Suppressor macrophage treated with lipopolysaccharide for 1 hour (primary cell): ENCODE measurements around the gene PPP1R12A.
"Not testable (repeated sequence)": the region's sequence is repeated elsewhere in the genome, so short reads cannot be mapped to it uniquely, and the experiment has no call there.

Experiments
- DNase-seq, 3 donors: peaks; one replicate each; pipeline ENCODE4 v3.0.0-alpha.2; 2020 to 2022

PPP1R12A gene

DNA sequence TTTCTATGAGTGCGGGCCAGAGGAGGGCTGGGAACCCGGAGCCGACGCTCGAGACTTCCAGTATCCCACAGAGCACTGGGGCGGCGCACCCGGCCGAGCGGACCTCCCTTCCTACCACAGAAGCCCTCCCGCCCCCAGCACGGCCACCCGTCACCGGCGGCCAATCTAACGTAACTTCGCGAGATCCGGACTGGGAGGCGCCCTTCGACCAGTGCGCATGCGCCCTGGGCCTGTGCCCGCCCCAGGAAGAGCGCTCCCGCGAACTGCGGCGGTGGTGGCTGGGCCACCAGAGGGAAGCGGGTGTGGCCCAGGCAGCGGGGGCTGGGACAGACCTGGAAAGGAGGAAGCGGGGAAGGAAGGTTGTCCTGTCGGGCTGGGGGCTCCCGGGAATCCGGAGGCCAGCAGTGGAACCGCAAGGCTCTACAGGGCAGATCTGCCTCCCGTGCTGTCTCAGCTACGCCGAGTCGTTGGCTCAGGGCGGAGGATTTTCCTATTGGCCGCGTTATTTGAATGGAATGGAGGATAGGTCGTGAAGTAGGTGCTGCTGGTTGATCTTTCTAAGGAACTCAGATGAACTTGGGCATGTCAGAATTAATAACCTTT is at the start of gene PPP1R12A:
Gene PPP1R12A, minus strand, starts transcription at position 77 of the 603 bp plus-strand sequence. CDS start 166 bp downstream, outside the sequence.
- peak; percentile 98 to 99 (median 99) for DNase-seq

DNA sequence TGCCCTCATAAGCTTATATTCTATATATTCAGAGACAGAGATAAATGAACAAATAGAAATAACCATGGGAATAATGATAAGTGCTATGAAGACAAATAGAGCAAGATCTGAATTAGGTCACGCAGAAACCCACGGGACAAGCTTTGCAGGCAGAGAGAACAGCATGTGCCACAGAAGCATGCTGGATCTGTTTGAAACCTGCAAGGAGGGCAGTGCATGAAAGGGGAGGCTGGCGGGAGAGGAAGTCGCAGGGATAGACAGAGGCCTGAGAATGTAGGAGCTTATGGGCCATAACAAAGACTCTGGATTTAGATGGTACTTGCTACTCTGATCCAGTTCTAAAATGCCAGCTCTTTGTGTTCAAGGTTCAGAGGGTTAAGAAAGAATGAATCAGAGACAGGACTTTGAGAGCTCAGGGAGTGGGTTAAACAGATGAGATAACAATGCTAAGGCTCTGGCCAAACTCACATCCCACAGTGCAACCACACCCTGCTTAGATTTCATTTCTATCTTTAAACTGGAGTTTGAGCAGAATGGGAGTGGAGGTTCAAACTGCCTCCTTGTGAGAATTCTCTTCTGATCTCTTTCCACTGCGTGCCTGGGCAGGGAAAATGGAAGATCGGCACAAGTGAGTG is 49.2 kb upstream of the PPP1R12A start:
- DNase-seq = no peak

DNA sequence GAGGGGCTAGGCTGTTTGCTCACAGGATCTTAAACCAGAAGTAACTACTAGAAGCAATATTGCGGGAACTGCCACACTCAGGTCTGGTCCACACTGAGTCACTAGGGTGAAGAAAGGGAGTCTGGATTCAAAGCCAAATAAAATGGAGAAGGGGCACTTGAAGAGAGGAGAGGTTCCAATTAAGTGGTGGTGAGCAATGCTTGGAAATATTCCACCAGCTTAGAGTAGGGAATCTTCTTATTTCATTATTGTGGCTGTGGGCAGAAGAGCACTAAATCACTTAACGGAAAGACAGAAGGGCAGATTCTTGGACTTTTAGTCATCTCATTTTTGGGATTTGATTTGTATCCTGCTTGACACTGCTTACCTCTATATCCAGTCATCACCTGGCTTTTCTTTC is 48.6 kb upstream of the PPP1R12A start:
- DNase-seq = no peak

DNA sequence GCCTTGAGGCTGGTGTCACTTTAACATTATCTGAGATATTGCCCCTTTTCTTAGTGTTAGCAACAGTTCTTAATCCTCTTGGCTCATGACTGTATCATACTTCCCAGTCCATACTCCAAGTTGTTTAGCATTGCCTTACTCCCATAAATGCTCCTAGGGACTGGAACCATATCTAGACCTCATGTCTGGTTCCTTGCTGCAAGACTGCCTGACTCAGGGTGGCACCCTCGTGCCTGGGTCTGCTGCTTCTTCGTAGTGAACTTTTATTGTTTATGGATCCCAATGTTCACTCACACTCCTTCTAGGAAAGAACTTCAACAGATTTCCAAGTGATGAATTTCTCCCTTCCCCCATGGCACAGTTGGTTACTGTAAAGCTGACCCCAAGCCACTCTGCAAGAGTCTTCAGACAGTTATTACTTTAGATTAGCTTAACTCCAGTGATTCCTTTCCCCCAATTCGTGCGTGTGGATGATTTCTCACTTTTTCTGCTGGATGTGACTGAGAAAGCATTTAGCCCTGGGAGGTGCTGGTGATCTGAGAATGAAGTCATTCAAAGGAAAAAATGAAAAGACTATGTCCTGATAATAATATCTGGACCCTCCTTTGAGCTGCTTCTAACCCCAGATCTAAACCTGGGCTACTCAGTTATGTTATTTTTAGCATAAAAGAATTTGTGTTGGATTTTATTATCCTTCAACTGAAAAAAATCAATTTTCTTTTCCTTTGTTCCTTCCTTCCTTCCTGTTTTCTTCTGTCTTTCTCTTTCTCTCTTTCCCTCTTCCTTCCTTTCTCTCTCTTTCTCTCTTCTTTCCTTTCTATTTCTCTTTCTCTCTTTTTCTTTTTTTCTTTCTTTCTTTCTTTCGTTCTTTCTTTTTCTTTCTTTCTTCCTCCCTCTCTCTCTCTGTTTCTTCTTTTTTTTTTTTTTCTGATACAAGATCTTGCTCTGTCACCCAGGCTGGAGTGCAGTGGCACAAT is 47.5 kb upstream of the PPP1R12A start:
- no peak for DNase-seq

DNA sequence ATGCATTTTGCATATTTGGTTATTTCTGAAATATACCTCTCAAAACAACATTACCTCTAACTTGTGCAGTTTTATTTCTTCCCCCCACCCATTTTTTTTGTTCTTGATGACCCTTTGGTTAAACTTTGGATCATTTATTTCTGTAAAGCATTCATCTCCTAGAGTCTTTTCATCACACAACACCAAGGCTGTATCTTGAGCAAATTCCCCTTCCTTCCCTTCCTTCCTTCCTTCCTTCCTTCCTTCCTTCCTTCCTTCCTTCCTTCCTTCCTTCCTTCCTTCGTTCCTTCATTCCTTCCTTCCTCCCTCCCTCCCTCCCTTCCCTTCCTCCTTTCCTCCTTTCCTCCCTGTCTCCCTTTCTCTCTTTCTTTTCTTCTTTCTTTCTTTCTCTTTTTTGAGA is 43.8 kb upstream of the PPP1R12A start:
- no peak for DNase-seq

DNA sequence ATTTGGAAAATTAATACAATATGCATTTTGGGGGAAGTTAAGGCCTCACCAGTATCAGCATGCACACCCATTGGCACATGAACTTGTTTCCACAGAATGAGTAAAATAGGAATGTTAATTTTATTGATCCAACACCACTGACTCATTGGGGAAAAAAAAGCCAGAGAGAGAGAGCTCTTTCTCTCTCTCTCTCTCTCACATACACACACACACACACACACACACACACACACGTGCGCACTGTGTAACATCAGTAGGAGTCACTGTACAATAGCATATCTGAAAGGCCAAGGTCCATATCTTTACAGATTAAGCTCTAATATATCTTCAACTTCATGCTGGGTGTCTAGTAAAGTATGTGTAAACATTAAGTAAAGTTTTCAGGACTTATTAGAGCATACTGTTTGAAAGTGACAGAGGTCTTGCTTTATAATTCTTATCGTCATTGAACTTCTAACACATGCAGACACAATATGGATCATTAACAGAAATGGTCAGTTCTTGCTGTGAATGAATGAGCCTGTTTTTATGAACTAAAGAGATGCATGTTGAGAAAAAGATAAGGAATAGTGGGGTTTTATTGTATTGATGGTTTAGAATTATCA is 43.1 kb upstream of the PPP1R12A start:
- DNase-seq = not testable (repeated sequence)

DNA sequence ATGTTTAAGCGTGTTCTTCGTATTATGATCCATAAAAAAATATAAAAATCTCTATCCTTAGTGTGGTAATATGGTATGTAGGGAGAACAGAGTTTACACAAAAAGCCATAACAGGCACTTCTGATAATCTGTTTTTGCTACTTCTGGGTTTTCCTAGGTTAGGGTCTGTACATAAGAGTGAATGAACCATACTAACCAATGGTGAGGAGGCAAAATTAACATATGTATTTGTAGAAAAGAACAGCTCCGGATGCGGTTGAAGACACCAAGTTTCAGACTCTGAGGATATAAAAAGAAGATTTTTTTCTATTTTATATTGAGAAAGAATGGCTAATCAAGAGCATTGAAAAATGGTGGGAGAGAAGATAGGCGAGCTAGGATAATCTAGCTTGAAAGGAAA is 40.2 kb upstream of the PPP1R12A start:
- DNase-seq = no peak

DNA sequence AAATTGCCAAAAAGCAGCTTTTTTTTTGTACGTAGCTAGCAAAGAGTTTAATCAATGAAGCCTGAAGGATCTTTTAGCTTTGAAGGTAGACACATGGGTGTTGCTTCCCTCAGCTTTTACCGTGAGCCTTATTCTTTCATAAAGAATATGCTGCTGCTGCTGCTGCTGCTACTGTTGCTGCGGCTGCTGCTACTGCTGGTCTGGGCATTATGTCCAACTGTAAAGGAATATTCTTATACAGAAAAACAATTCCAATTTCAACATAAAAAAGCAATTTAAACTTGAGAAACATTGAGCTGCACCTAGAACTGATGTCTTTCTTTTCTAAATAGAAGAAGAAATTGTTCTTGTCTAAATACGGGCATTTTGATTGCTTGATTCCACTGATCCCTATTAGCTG is 38.9 kb upstream of the PPP1R12A start:
- DNase-seq = no peak

DNA sequence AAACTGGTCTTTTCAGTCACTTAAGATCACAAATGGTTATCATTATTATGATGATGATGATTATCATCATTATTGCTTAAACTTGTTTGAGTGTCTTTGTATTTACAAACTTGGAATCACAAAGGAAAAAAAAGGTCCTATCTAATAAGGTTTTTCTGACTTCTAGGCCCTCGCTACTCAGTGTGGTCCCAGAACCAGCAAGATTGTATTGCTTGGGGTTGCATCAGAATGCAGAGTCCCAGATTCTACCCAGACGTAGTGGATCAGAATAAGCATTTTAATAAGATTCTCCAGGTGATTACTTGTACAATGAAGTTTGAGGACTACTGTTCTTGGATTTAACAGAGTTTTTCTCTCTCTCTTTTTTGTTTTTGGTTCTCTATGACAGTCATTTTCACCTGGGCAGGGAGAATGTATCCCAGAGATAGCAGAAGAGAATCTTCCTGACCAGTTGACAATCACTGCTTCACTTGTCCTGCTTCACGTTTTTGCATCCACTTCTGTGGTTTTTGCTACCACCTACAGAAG is 29.3 kb upstream of the PPP1R12A start:
- no peak for DNase-seq

DNA sequence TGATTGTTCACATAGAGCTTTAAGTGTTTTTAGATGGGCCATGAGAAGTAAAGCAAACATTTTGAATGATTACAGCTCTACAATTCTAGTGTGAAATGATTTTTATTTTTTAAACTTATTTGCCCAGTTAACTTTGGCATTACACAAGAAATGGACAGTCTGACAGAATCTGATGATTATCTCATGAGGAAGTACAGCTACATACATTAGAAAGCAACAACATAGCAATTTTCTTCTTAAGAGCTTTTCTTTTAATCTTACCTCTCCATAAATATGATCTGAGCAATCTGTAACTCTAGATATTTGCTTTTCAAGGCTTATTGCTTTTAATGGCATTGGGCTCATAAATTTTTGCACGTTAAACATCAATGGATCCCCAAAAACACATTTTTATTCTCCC is 26.5 kb upstream of the PPP1R12A start:
- DNase-seq = no peak

DNA sequence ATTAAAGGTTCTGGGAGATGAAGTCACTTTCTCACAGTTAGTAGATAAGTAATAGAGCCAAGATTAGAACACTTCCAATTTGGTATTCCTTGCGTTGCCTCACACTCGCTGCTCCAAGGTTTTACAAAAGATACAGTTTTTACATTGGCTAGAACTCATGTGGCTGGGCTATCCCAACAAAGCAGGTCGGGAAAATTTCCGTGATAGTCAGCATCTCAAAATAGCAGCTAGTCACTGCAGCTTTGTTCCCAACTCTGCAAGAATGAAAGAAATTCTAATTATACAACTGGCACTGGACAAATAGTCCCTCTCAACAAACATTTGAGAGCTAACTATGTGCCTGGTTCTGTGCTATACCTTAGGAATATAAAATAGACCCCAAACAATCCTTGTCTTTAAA is 24.6 kb upstream of the PPP1R12A start:
- DNase-seq = no peak

DNA sequence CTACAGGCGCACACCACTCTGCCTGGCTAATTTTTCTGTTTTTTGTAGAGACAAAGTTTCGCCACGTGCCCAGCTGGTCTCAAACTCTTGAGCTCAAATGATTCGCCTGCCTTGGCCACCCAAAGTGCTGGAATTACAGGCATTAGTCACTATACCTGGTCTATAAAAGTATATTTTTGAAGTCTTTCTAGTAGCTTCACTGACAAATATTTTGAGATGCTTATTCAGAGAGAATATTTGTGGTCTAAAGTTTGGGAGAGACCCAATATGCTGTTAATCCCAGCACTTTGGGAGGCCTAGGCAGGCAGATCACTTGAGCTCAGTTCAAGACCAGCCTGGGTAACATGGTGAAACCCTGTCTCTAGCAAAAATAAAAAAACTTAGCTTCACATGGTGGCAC is 22.0 kb upstream of the PPP1R12A start:
- DNase-seq = no peak

DNA sequence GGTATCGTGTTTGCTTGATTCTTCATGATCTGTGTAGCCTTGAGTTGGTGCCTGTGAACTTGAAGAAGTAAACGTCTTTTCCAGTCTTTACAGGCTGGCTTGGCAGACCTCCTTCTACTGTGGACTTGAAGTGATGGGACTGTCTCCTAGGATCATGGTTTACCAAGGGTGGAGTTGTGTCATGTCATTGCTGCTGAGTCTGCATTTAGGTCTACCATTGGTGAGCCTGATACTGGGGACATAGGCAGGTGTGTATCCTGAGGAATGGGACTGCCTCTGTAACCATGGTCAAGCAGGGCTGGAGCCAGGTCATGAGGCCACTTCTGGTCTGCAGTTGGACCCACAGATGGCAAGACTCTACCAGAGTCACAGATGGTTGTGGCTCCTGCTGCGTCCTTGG is 20.7 kb upstream of the PPP1R12A start:
- no peak for DNase-seq

DNA sequence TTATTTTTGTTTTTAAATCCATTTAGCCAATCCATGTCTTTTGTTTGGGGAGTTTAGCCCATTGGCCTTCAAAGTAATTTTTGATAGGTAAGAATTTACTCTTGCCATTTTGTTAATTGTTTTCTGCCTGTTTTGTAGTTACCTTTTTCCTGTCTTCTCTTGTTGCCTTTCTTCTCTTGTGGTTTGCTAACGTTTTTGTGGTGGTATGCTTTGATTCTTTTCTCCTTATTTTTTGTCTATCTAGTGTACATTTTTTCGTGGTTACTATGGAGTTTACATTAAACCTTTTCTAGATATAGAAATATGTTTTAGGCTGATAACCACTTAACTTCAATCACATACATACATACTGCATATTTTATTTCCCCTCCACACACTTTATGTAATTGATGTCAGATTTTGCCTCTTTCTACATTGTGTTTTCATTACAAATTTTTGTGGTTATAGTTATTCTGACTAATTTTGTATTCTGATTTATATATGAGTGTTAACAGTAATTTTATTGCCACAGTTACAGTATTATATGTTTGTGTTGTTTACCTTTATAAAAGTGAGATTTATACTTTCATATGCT is 19.2 kb upstream of the PPP1R12A start:
- no peak for DNase-seq

DNA sequence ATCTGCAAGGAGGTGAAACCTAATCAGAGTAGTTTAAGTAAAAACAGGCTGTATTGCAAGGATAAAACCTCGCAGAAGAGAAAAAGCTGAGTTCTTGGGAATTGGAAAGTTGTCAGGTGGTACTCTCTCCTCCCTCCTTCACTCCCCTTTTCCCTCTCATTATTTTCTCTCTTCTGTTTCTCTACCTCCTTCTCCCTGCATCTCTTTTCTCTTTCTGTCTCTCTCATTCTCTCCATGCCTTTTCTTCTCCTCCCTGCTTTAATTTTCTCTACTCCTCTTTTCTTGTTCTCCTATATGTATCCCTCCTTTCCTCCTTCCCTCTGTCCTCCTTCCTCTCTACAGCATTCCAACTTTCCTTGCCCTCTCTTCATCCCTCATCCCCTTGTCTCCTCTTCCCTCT is 14.2 kb upstream of the PPP1R12A start:
- no peak for DNase-seq

DNA sequence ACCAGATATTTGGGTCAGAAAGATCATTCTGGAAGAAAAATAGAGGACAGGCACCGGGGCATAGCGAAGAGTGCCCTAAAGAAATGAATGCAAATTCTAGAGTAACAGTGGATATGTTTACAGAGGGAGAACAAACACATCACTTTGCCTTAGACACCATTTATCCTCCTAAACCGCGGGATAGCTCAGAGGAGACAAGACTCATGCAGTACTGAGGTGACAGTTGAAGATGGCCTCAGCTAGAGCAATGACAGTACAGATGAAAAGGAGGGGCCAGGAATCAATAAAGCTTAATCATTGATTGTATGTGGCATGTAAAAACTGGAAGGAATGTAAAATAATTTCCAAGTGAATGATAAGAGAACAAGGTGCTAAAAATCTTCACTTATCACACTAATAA is 10.5 kb upstream of the PPP1R12A start:
- DNase-seq = no peak

DNA sequence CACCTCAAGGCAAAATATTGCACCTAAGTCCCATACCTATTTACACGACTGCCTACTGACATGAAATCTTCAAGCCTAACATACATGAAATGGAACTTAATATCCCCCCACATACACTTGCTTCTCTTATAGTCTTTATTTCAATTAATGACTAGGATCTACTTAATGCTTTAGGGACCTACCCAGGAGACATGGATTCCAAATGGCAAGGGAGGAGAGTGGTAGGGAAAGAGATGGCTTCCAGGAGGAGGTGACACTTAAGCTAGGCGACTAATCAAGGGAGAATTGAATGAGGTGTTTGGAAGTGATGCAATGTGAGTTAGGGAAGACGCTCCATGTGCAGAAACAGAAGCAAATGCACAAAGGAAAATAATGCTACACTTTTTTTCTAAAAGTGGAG is 9.7 kb upstream of the PPP1R12A start:
- DNase-seq = no peak

DNA sequence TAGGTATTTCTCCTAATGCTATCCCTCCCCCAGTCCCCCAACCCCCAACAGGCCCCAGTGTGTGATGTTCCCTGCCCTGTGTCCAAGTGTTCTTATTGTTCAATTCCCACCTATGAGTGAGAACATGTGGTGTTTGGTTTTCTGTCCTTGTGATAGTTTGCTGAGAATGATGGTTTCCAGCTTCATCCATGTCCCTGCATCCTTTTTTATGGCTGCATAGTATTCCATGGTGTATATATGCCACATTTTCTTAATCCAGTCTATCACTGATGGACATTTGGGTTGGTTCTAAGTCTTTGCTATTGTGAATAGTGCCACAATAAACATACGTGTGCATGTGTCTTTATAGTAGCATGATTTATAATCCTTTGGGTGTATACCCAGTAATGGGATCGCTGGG is 7.9 kb upstream of the PPP1R12A start:
- not testable (repeated sequence) for DNase-seq

DNA sequence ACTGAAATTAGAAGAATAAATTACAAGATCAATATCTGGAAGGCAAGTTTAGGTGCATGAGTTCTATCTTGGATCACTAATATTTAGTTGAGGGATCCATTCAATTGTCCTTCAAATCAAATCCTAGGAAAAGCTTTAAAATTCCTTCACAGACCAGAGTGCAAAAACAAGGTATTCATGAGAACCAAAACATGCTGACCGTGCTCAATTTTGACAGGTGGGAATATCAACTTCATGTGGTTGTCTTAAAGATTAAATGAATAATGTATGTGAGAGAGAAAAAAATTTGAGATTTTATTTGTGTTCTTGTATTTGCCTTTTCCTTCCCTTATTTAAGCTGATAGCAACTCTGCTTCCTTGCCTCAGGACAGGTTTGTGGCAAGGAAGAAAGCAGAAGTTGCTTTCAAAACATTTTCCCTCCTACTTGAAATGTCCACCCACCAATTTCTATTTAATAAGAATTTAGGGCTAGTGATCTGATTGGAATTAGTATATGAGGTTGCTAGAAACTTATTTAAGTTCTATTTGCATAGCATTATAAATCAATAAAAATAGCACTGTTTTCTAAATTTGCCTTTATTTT is 4.9 kb upstream of the PPP1R12A start:
- peak in 2 of 3 donors; percentile 35 to 43 for DNase-seq

DNA sequence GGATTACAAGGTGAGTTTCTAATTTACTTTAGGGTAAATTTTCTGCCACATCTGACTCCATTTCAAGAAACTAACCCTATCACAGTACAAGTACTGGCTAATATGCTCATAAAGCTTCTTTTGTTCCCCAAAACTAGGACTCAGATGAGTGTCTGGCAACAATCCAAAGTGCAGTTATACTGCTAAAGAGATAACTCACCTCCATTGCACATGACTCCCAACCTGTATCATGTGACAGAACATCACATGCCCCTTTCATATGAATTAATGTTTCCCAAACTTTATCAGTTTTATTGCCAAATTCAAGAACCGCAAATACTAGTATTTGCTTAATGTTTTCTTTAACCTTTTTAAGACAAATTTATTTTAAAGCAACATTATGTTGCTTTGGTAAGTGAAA is 3.9 kb upstream of the PPP1R12A start:
- no peak for DNase-seq

DNA sequence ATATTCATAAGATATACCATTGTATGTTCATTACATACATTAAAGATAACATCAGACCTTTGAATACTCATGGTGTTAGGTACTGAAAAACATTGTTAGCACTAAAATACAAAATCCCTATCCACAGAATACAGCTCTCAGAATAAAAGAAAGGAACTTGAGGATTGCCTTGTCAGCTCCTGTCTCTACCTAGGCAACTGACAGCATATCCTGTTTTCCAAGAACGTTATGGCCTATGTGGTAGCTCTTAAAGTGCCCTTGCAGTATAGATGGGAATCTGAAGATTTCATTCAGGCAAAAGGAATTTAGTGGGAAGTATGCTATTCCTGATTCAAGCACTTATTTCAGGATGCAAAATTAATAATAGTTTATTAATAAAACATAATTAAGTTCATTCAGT is 1.8 kb upstream of the PPP1R12A start:
- DNase-seq = no peak

DNA sequence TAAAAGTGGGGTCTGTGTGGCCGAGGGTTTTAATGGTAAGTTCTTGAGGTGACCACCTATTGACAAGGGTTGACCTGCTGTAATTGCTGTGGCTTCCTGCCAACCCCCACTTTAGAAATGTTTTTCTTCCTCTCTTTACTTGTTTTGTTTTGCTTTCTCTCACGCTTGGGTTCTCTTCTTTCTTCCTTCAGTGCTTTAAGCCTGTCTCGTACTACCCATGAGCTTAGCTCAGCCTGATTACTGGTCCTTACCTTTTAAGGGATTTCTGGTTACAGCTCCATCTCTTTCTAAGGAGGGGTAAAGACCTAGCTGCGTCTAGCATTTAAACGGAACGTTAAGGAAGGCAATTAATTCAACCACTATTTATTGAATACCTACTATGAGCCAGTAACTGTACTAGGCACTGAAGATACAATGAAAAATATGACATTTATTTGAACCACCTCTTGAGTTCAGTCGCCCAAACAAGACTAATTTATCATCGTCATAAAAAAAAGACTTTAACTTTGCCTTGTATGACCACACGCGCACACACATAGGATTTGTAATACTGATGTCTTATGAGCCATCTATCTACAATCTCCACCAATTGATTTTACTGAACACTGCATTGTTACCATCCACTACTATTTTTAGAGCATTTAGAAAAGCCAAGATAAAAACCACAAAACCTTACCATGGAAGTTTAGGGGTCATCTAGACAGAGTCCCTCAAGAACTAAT is 888 bp upstream of the PPP1R12A start:
- DNase-seq = peak in 2 of 3 donors; percentile 25 to 32
